SJSA1 (cell line): ENCODE results near the gene PPARD. TPM values are rescaled to one million over a fixed set of nuclear protein-coding genes. Genes with fewer than 3 reads are reported as not detected.
"Not testable (repeated sequence)": the region's sequence is repeated elsewhere in the genome, so short reads cannot be mapped to it uniquely, and the experiment has no call there.

Source experiments
- DNase-seq, 2 experiments: peaks; one replicate each; pipeline ENCODE4 v3.0.0-alpha.2; 2015 to 2020; ENCODE audit warnings: low spot score in 2 of 2, low read depth in 1 of 2
- H3K27ac ChIP-seq: fragments of 250-450 bp; sonication (Bioruptor Pico); 2 replicates; pipeline ENCODE4 v1.5.1; 2020; ENCODE audit warnings: mild to moderate bottlenecking, moderate library complexity
- H3K27me3 ChIP-seq: fragments of 250-450 bp; sonication (Bioruptor Pico); replicated peaks from 2 replicates; pipeline ENCODE4 v1.5.1; 2020; ENCODE audit warnings: mild to moderate bottlenecking, moderate library complexity
- H3K36me3 ChIP-seq: fragments of 250-450 bp; sonication (Bioruptor Pico); 2 replicates; pipeline ENCODE4 v1.5.1; 2020; ENCODE audit warnings: mild to moderate bottlenecking
- H3K4me1 ChIP-seq: fragments of 250-450 bp; sonication (Bioruptor Pico); replicated peaks from 2 replicates; pipeline ENCODE4 v1.6.1; 2021; ENCODE audit warnings: mild to moderate bottlenecking
- H3K4me3 ChIP-seq: fragments of 250-450 bp; sonication (Bioruptor Pico); 2 replicates; pipeline ENCODE4 v1.5.1; 2020; ENCODE audit warnings: mild to moderate bottlenecking
- H3K9me3 ChIP-seq: fragments of 250-450 bp; sonication (Bioruptor Pico); replicated peaks from 2 replicates; pipeline ENCODE4 v1.5.1; 2020; ENCODE audit warnings: mild to moderate bottlenecking
- total RNA-seq: library from RNA; depleted of rRNA; stranded (reverse); fragments of >200 nt; shearing (Covaris generic); gene quantifications from 2 replicates; pipeline ENCODE4 v1.2.3, GENCODE V29; 2014

PPARD gene
- total RNA-seq, 1 experiment from 2014 or later, result 10.3 TPM

- Histone ChIP-seq H3K4me3 (no peak overlapping the region), H3K36me3 (no peaks in the 10 kb centered on the region), H3K27me3 (no peaks in the 10 kb centered on the region), H3K9me3 (no peaks in the 10 kb centered on the region), H3K4me1 (no peaks in the 10 kb centered on the region), H3K27ac (no peak overlapping the region)
- DNase-seq, result no peak
Observed at GRCh38 chr6:35305117-35305516, 37.2 kb upstream of the PPARD start.

GRCh38 chr6:35307138-35307537 lies 35.2 kb upstream of the PPARD start:
- H3K27ac ChIP-seq, H3K27me3 ChIP-seq, H3K9me3 ChIP-seq, H3K4me3 ChIP-seq, H3K4me1 ChIP-seq, DNase-seq, H3K36me3 ChIP-seq: not testable (repeated sequence)

GRCh38 chr6:35308543-35308942 lies 33.8 kb upstream of the PPARD start:
- H3K27ac ChIP-seq, H3K36me3 ChIP-seq, DNase-seq, H3K4me1 ChIP-seq, H3K9me3 ChIP-seq, H3K4me3 ChIP-seq: not testable (repeated sequence)
- peaks cover 12% of the 10 kb centered on the region for H3K27me3 ChIP-seq

- Histone ChIP-seq H3K36me3 (no peaks in the 10 kb centered on the region), H3K9me3 (no peaks in the 10 kb centered on the region), H3K27ac (no peak overlapping the region), H3K4me3 (no peak overlapping the region), H3K4me1 (no peaks in the 10 kb centered on the region), H3K27me3 (peaks cover 20% of the 10 kb centered on the region)
- DNase-seq, result no peak
Observed at GRCh38 chr6:35309611-35310264, 32.6 kb upstream of the PPARD start.

DNA sequence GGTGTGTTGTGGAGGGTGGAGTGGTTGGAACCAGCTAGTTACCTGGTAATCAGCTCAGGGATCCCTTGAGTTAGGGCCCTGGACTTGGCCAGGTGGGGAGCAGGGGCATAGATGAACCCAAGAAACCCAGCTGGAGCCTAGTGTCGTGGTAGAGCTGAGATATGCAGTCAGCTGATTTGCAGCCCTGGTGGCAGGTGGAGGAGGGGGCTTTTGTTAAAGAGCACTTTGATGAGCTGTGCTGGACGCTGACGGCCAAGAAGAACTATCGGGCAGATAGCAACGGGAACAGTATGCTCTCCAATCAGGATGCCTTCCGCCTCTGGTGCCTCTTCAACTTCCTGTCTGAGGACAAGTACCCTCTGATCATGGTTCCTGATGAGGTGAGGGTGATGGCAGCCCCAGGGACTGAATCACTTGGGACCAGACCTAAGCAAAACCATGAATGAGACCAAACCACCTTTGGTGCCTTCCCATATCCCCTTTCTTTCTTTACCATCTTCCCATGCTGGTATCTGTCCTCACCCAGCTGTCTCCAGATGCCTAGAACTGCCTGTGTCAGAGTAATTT lies 32.0 kb upstream of the PPARD start:
- no peaks in the 10 kb centered on the region for H3K36me3 ChIP-seq
- H3K4me3 ChIP-seq, result no peak overlapping the region
- DNase-seq, result no peak
- H3K27me3 ChIP-seq, result peaks cover 26% of the 10 kb centered on the region
- H3K27ac ChIP-seq, result no peak overlapping the region
- no peaks in the 10 kb centered on the region for H3K4me1 ChIP-seq
- H3K9me3 ChIP-seq, result no peaks in the 10 kb centered on the region

DNA sequence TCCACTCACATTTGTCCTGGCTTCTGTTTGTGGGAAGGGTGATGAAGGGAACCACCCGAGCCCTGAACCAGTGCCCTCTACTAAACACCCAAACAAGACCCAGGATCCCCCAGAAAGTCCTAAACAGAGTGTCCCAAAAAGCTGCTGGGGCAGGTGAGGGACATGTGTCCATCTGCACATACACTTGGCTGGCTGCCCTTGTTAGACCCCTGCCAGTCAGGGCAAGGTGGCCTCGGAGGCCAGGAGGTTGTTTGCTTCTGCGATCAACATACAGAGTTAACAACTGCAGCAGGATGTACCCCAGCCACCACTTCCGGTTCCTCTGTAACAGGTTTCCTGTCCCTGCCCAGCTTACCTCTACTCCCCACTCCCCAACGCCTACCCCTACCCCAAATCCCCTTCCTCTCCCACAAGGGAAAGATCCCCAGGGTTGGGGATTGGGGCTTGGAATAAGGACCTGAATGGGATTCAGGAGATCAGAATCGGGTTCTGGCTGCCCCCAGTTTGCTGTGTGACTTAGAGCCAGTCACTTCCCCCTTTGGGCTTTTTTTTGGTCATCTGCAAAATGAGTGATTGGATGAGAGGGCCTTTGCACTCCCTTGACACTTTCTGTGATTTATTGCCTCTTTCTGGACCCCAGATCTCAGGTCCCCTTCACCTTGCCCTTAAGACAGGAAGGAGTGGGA lies 30.8 kb upstream of the PPARD start:
- peaks cover 2% of the 10 kb centered on the region; the same call in 1 of the 2 replicates for H3K9me3 ChIP-seq
- DNase-seq, result no peak
- H3K4me1 ChIP-seq, result no peaks in the 10 kb centered on the region
- no peak overlapping the region for H3K4me3 ChIP-seq
- H3K27me3 ChIP-seq, result peaks cover 31% of the 10 kb centered on the region
- H3K27ac ChIP-seq, result no peak overlapping the region
- H3K36me3 ChIP-seq, result no peaks in the 10 kb centered on the region

DNA sequence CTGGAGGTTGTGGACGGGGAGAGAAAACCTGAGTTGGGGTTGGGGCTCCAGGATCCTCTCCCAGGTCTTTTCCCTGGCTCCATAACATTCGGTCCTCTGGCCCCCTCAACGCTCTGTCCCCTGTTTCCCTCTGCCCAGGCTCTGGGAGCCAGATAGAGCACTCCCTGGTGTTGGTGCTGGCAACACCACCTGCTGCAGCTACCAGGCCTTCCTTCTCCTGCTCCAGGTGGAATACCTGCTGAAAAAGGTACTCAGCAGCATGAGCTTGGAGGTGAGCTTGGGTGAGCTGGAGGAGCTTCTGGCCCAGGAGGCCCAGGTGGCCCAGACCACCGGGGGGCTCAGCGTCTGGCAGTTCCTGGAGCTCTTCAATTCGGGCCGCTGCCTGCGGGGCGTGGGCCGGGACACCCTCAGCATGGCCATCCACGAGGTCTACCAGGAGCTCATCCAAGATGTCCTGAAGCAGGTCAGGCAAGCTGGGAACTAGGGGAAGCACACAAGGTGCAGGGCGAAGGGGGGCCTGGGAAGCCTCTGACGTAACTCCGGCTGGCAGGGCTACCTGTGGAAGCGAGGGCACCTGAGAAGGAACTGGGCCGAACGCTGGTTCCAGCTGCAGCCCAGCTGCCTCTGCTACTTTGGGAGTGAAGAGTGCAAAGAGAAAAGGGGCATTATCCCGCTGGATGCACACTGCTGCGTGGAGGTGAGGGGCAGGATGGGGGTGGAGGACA lies 30.1 kb upstream of the PPARD start:
- Histone ChIP-seq H3K4me1 (no peaks in the 10 kb centered on the region), H3K27me3 (peaks cover 38% of the 10 kb centered on the region), H3K36me3 (no peaks in the 10 kb centered on the region), H3K27ac (no peak overlapping the region), H3K4me3 (no peak overlapping the region), H3K9me3 (peaks cover 3% of the 10 kb centered on the region; the same call in 1 of the 2 replicates)
- no peak for DNase-seq

DNA sequence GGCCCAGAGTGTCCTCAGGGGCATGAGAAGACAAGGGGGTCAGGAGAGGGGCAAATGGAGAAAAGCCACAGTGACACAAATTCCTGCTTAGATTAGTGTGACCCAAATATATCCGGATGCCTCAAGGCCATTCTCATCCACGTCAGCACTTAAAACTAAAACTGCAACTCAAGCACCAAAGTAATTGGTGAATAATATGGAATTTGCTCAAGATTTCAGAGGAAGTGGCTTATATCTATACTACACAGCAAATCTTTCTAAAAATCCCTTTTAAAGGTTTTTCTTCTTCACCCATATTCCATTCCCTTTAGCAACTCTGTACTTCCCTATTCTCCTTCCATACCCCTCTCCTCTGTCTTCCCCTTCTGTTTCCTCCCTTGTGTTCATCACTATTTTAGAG lies 29.6 kb upstream of the PPARD start:
- Histone ChIP-seq H3K36me3 (no peaks in the 10 kb centered on the region), H3K27ac (no peak overlapping the region), H3K9me3 (peaks cover 3% of the 10 kb centered on the region; the same call in 1 of the 2 replicates), H3K27me3 (peaks cover 40% of the 10 kb centered on the region), H3K4me3 (no peak overlapping the region), H3K4me1 (peaks cover 3% of the 10 kb centered on the region)
- DNase-seq, result no peak

GRCh38 chr6:35317483-35318195 lies 24.7 kb upstream of the PPARD start:
- H3K4me1 ChIP-seq, result peaks cover 8% of the 10 kb centered on the region
- no peak overlapping the region for H3K27ac ChIP-seq
- DNase-seq, result no peak
- no peaks in the 10 kb centered on the region for H3K36me3 ChIP-seq
- H3K9me3 ChIP-seq, result peaks cover 3% of the 10 kb centered on the region; the same call in 1 of the 2 replicates
- peak overlapping the region; percentile 36 for H3K4me3 ChIP-seq
- H3K27me3 ChIP-seq, result peaks cover 35% of the 10 kb centered on the region

- Histone ChIP-seq H3K27ac (no peak overlapping the region), H3K4me3 (peak overlapping the region; percentile 36)
Observed at GRCh38 chr6:35318196-35319171, 23.9 kb upstream of the PPARD start.

DNA sequence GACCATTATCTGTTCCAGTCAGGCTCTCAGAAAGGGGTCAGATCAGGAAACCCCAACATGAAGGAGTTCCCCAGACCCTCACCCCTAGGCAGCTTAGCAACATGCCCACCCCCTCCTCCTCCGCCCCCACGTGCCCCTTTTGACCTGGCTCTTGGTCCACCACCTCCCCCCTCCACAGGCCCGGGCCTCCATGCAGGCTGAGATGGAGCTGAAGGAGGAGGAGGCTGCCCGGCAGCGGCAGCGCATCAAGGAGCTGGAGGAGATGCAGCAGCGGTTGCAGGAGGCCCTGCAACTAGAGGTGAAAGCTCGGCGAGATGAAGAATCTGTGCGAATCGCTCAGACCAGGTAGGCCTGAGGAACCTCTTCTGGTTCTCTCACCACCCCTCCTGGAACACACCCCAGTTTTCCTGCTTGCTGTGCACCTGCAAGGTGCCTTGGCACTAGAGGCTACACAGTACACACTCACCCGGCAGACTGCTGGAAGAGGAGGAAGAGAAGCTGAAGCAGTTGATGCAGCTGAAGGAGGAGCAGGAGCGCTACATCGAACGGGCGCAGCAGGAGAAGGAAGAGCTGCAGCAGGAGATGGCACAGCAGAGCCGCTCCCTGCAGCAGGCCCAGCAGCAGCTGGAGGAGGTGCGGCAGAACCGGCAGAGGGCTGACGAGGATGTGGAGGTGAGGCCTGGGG lies 22.9 kb upstream of the PPARD start:
- no peak overlapping the region for H3K27ac ChIP-seq
- H3K4me1 ChIP-seq, result peaks cover 8% of the 10 kb centered on the region
- peaks cover 23% of the 10 kb centered on the region for H3K27me3 ChIP-seq
- H3K36me3 ChIP-seq, result no peaks in the 10 kb centered on the region
- H3K4me3 ChIP-seq, result no peak overlapping the region
- DNase-seq, result no peak
- H3K9me3 ChIP-seq, result peaks cover 3% of the 10 kb centered on the region; the same call in 1 of the 2 replicates

More at GRCh38 chr6:35318196-35319171, 23.9 kb upstream of the PPARD start:
- peaks cover 29% of the 10 kb centered on the region for H3K27me3 ChIP-seq
- peaks cover 3% of the 10 kb centered on the region; the same call in 1 of the 2 replicates for H3K9me3 ChIP-seq
- no peaks in the 10 kb centered on the region for H3K36me3 ChIP-seq
- H3K4me1 ChIP-seq, result peaks cover 8% of the 10 kb centered on the region
- DNase-seq, result peak; percentile 82 to 87

- H3K4me3 ChIP-seq, result no peak overlapping the region
- H3K4me1 ChIP-seq, result peaks cover 8% of the 10 kb centered on the region
- H3K9me3 ChIP-seq, result peaks cover 3% of the 10 kb centered on the region; the same call in 1 of the 2 replicates
- DNase-seq, result no peak
- H3K27ac ChIP-seq, result no peak overlapping the region
- no peaks in the 10 kb centered on the region for H3K36me3 ChIP-seq
- peaks cover 17% of the 10 kb centered on the region for H3K27me3 ChIP-seq
Observed at GRCh38 chr6:35320031-35320410, 22.3 kb upstream of the PPARD start.
